PFSK-1 (cell line): Measurements from ENCODE around the gene ERGIC1.

Source experiments
- FOXP2 ChIP-seq: optimal IDR thresholded peaks from 2 replicates; pipeline ENCODE3; 2011; ENCODE audit warnings: borderline replicate concordance, control low read depth, inconsistent platforms; ENCODE audit not compliant: insufficient read depth; ENCODE audit errors: extremely low read length, extremely low read depth
- POLR2AphosphoS5 ChIP-seq: IDR thresholded peaks from 2 replicates; pipeline ENCODE4 v1.6.1; 2012; ENCODE audit warnings: low read depth, mild to moderate bottlenecking, control low read depth, low read length, moderate library complexity
- SIN3A ChIP-seq: IDR thresholded peaks from 2 replicates; pipeline ENCODE4 v1.6.1; 2012; ENCODE audit warnings: mild to moderate bottlenecking, low read length, moderate library complexity, borderline replicate concordance; ENCODE audit not compliant: insufficient read depth
- TAF1 ChIP-seq: IDR thresholded peaks from 2 replicates; pipeline ENCODE4 v1.6.1; 2012; ENCODE audit warnings: low read length, control low read depth, borderline replicate concordance; ENCODE audit not compliant: insufficient read depth
- TF ChIP-seq, protein P1 (sequence below), 2 experiments: IDR thresholded peaks; 2 replicates each; pipeline versions ENCODE4 v1.6.1 to v1.8.0; 2011 to 2012; ENCODE audit warnings: low read depth in 2 of 2, low read length in 2 of 2, control low read depth in 1 of 2, inconsistent platforms in 1 of 2, mild to moderate bottlenecking in 1 of 2, moderate library complexity in 1 of 2; ENCODE audit not compliant: insufficient read depth in 1 of 2

Gene ERGIC1

GRCh38 chr5:172849606-172850453, 15.8 kb downstream of the ERGIC1 start:
- TF ChIP-seq, protein P1, sequence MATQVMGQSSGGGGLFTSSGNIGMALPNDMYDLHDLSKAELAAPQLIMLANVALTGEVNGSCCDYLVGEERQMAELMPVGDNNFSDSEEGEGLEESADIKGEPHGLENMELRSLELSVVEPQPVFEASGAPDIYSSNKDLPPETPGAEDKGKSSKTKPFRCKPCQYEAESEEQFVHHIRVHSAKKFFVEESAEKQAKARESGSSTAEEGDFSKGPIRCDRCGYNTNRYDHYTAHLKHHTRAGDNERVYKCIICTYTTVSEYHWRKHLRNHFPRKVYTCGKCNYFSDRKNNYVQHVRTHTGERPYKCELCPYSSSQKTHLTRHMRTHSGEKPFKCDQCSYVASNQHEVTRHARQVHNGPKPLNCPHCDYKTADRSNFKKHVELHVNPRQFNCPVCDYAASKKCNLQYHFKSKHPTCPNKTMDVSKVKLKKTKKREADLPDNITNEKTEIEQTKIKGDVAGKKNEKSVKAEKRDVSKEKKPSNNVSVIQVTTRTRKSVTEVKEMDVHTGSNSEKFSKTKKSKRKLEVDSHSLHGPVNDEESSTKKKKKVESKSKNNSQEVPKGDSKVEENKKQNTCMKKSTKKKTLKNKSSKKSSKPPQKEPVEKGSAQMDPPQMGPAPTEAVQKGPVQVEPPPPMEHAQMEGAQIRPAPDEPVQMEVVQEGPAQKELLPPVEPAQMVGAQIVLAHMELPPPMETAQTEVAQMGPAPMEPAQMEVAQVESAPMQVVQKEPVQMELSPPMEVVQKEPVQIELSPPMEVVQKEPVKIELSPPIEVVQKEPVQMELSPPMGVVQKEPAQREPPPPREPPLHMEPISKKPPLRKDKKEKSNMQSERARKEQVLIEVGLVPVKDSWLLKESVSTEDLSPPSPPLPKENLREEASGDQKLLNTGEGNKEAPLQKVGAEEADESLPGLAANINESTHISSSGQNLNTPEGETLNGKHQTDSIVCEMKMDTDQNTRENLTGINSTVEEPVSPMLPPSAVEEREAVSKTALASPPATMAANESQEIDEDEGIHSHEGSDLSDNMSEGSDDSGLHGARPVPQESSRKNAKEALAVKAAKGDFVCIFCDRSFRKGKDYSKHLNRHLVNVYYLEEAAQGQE (IDR thresholded peaks at IDR 0.05; ENCODE audit: insufficient read depth in 1 of 2, low read depth in 2 of 2, low read length in 2 of 2) = no peak
- TF ChIP-seq SIN3A (no peak), FOXP2 (no peak), TAF1 (no peak), POLR2AphosphoS5 (no peak)

DNA sequence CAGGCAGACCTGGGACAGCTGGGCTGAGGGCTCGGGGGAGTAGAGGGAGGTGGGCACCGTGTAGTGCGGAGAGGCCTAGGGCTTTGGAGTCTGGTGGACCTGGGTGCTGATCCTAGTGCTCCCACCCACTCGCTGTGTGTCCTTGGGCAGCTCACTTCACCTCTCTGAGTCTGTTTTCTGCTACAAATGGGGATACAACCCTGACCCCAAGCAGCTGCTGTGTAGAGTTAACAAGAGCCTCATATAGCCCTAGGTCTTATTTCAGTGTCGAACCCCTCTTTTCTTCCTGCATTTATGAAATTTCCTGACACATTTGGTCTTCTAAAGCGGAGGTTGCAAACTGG, 16.4 kb downstream of the ERGIC1 start:
- TF ChIP-seq FOXP2 = no peak
- no peak for TF ChIP-seq SIN3A
- TF ChIP-seq, protein P1 (IDR thresholded peaks at IDR 0.05; ENCODE audit: insufficient read depth in 1 of 2, low read depth in 2 of 2, low read length in 2 of 2) = no peak
- no peak for TF ChIP-seq TAF1
- no peak for TF ChIP-seq POLR2AphosphoS5

DNA sequence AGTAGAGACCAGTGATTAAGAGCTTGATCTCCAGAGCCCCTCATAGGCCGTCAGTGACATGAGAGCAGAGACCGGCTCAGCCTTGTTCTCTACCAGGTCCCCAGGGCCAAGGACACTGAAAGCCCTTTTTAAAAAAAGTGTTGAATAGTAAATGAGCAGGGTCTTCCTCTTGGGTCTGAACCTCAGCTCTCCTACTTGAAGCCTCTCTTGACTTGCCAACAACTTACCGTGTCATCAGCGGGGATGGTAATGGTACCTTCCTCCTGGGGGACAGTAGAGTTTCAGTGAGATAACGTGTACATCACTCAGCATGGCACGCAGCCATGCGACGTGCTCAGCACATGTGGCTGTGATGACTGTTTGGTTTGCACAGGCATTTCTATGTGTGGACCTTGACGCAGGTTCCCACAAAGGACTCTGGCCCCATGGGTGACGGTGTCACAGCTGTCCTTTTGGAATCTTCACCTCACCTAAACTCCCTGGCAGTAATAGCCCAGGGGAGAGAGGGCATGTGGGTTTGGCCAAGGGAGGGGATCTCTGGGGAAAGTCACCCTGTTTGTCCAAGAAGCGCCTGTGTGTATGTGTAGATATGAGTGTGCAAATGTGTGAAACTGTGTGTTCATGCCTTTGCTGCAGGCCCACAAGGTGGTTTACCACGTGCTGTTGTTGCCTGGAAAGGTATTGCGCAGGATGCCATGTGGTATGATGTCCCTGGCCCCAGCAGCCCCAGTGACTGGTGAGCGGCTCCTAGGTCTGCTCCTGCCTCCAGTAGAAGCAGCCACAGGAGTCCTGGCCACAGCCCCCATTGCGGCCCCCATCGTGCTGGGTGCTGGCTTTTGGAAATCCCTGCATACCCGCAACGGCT, 18.7 kb downstream of the ERGIC1 start:
- TF ChIP-seq, protein P1 (IDR thresholded peaks at IDR 0.05; ENCODE audit: insufficient read depth in 1 of 2, low read depth in 2 of 2, low read length in 2 of 2) = no peak
- TF ChIP-seq FOXP2 (no peak), TAF1 (no peak), SIN3A (no peak), POLR2AphosphoS5 (no peak)

DNA sequence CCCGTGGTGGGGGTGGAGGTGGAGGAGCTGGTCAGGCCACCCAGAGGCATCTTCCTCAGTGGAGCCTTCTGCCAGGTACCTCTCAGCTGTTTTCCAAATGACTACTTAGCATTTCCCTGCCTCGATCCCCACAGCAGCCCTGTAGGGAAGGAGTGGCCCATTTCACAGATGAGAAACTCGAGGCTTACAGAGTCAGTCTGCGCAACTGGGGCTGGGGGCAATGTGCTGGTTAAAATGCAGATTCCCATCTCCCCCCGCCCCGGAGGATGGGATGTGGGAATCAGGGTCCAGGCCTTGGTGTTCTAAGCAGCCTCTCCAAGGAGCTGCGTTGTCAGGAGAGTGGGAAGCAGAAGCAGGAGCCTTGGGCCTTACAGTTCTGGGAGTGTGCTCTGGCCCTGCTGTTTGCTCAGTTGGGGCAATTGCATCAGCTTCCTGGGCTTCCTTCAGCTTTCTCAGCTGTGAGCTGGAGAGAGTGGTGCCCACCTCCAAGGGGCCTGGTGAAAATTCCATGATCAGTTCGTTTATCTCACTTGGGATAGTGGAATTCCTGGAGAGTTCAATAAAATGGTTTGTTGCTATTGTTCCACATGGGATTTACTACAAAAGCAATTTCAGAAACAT, 19.4 kb downstream of the ERGIC1 start:
- TF ChIP-seq FOXP2 (no peak), SIN3A (no peak), POLR2AphosphoS5 (no peak), TAF1 (no peak)
- TF ChIP-seq, protein P1 (IDR thresholded peaks at IDR 0.05; ENCODE audit: insufficient read depth in 1 of 2, low read depth in 2 of 2, low read length in 2 of 2) = no peak
